HCT116 (cell line): ENCODE data around the gene LYSMD2.

Source experiments
- POLR2AphosphoS5 ChIP-seq: IDR thresholded peaks from 2 replicates; pipeline ENCODE4 v1.6.1; 2011; ENCODE audit warnings: mild to moderate bottlenecking, low read depth, low read length, moderate library complexity
- SP1 ChIP-seq: IDR thresholded peaks from 2 replicates; pipeline ENCODE4 v1.6.1; 2012; ENCODE audit warnings: low read depth
- TF ChIP-seq, protein P1 (sequence below), 3 experiments: fragments of 200-600 bp in 1 of 3; sonication (generic) in 1 of 3; IDR thresholded peaks in 2 of 3; conservative IDR thresholded peaks in 1 of 3; 2 replicates each; pipeline ENCODE4 v1.5.1; 2012 to 2017; ENCODE audit warnings: low read depth in 2 of 3, low read length in 2 of 3, antibody characterized with exemption in 1 of 3, borderline replicate concordance in 1 of 3, control low read depth in 1 of 3, mild to moderate bottlenecking in 1 of 3, mixed read lengths in 1 of 3, mixed run types in 1 of 3, moderate library complexity in 1 of 3; ENCODE audit not compliant: insufficient read depth in 1 of 3

DNA sequence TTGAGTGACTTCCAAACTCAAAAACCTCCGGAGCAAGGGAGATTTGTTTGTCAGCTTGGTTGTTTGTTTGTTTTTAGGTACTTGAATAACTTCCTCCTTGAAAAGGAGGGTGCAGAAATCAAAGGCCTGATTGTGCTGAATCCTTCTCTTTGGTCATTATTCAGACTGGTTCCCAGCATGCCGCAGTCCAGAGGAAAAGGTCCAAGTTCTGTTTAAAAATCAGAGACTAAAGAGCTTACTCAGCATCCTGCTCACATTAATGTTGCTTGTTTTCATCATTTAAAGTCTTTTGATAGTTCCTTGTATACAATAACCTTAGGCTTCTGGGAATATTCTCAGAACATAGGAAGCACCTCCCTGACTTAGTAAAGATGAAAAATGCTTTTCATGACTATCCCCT lies 57.1 kb downstream of the LYSMD2 start:
- TF ChIP-seq, protein P1, sequence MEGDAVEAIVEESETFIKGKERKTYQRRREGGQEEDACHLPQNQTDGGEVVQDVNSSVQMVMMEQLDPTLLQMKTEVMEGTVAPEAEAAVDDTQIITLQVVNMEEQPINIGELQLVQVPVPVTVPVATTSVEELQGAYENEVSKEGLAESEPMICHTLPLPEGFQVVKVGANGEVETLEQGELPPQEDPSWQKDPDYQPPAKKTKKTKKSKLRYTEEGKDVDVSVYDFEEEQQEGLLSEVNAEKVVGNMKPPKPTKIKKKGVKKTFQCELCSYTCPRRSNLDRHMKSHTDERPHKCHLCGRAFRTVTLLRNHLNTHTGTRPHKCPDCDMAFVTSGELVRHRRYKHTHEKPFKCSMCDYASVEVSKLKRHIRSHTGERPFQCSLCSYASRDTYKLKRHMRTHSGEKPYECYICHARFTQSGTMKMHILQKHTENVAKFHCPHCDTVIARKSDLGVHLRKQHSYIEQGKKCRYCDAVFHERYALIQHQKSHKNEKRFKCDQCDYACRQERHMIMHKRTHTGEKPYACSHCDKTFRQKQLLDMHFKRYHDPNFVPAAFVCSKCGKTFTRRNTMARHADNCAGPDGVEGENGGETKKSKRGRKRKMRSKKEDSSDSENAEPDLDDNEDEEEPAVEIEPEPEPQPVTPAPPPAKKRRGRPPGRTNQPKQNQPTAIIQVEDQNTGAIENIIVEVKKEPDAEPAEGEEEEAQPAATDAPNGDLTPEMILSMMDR (IDR thresholded peaks at IDR 0.05 in 2 of 3, conservative IDR thresholded peaks at IDR 0.05 in 1 of 3; ENCODE audit: borderline replicate concordance in 1 of 3, insufficient read depth in 1 of 3, low read depth in 2 of 3, low read length in 2 of 3), result no peak
- TF ChIP-seq SP1 (no peak), POLR2AphosphoS5 (no peak)
